HepG2 (cell line): ENCODE results near the gene CADPS2. TPM values are rescaled to one million over a fixed set of nuclear protein-coding genes. Genes with fewer than 3 reads are reported as not detected.
A peak's percentile ranks its signal among the peaks of the same experiment; 100 is the strongest.

Experiments used
- DR1 ChIP-seq: sonication (generic); formaldehyde crosslinking; IDR thresholded peaks from 2 replicates; pipeline ENCODE4 v1.8.0; 2021; ENCODE audit warnings: mild to moderate bottlenecking, missing genetic modification reagents, inconsistent platforms
- ELF4 ChIP-seq: sonication (generic); formaldehyde crosslinking; IDR thresholded peaks from 2 replicates; pipeline ENCODE4 v1.5.0; 2020; ENCODE audit warnings: missing genetic modification reagents, mild to moderate bottlenecking, moderate library complexity, borderline replicate concordance
- FOXP1 ChIP-seq, 2 experiments: fragments of 450-650 bp in 1 of 2; IDR thresholded peaks; 2 replicates each; pipeline ENCODE4 v1.6.1; 2017 to 2018; ENCODE audit warnings: antibody characterized with exemption in 1 of 2
- HIC2 ChIP-seq: sonication (generic); formaldehyde crosslinking; IDR thresholded peaks from 2 replicates; pipeline ENCODE4 v1.9.0; 2022; ENCODE audit warnings: low read depth, missing genetic modification reagents
- MTF2 ChIP-seq: sonication (generic); formaldehyde crosslinking; IDR thresholded peaks from 2 replicates; pipeline ENCODE4 v1.5.0; 2020; ENCODE audit warnings: missing genetic modification reagents, borderline replicate concordance
- MXI1 ChIP-seq: IDR thresholded peaks from 3 replicates; pipeline ENCODE4 v1.6.1; 2012; ENCODE audit warnings: low read depth, low read length, inconsistent platforms, borderline replicate concordance
- SIN3B ChIP-seq: fragments of 150-350 bp; IDR thresholded peaks from 2 replicates; pipeline ENCODE4 v1.6.1; 2014; ENCODE audit warnings: low read length
- SRY ChIP-seq: sonication (generic); formaldehyde crosslinking; IDR thresholded peaks from 2 replicates; pipeline ENCODE4 v1.8.0; 2022; ENCODE audit warnings: mild to moderate bottlenecking, missing genetic modification reagents
- ZMYM4 ChIP-seq: sonication (generic); formaldehyde crosslinking; IDR thresholded peaks from 2 replicates; pipeline ENCODE4 v1.8.1; 2023; ENCODE audit warnings: mild to moderate bottlenecking, missing genetic modification reagents
- ZNF256 ChIP-seq: sonication (generic); formaldehyde crosslinking; conservative IDR thresholded peaks from 2 replicates; pipeline ENCODE4 v1.4.0; 2020; ENCODE audit warnings: missing genetic modification reagents
- ZNF33A ChIP-seq: sonication (generic); formaldehyde crosslinking; IDR thresholded peaks from 2 replicates; pipeline ENCODE4 v1.5.1; 2020; ENCODE audit warnings: missing genetic modification reagents, mild to moderate bottlenecking, moderate library complexity, borderline replicate concordance
- ZNF572 ChIP-seq: sonication (generic); formaldehyde crosslinking; IDR thresholded peaks from 2 replicates; pipeline ENCODE4 v1.5.1; 2020; ENCODE audit warnings: mild to moderate bottlenecking, missing genetic modification reagents
- ZNF670 ChIP-seq: sonication (generic); formaldehyde crosslinking; IDR thresholded peaks from 2 replicates; pipeline ENCODE4 v1.8.0; 2022; ENCODE audit warnings: mild to moderate bottlenecking, missing genetic modification reagents, borderline replicate concordance
- ZNF780A ChIP-seq: sonication (generic); formaldehyde crosslinking; IDR thresholded peaks from 2 replicates; pipeline ENCODE4 v1.8.0; 2022; ENCODE audit warnings: mild to moderate bottlenecking, missing genetic modification reagents, moderate library complexity
- ZNF781 ChIP-seq: sonication (generic); formaldehyde crosslinking; IDR thresholded peaks from 2 replicates; pipeline ENCODE4 v1.5.1; 2020; ENCODE audit warnings: borderline replicate concordance, mild to moderate bottlenecking, missing genetic modification reagents; ENCODE audit errors: not compliant biosample characterization
- ZNF841 ChIP-seq: sonication (generic); formaldehyde crosslinking; IDR thresholded peaks from 2 replicates; pipeline ENCODE4 v1.8.1; 2023; ENCODE audit warnings: missing genetic modification reagents, borderline replicate concordance
- ZNF891 ChIP-seq: sonication (generic); formaldehyde crosslinking; IDR thresholded peaks from 2 replicates; pipeline ENCODE4 v1.5.0; 2020; ENCODE audit warnings: mild to moderate bottlenecking, missing genetic modification reagents
- polyA plus RNA-seq, 8 experiments: library from polyadenylated mRNA; depleted of rRNA in 3 of 8; stranded (reverse) in 7 of 8; unstranded in 1 of 8; fragments of >200 nt; fragmentation: Illumina TruSeq in 4 of 8; extraction: Trizol in 4 of 8; gene quantifications; 2 replicates each; pipeline versions ENCODE4 v1.2.1 to v1.2.3, GENCODE V29; 2011 to 2016; ENCODE audit warnings: low read depth in 4 of 8, missing spikeins in 1 of 8, mixed read lengths in 1 of 8; ENCODE audit not compliant: insufficient read depth in 1 of 8
- total RNA-seq, 5 experiments: library from RNA; depleted of rRNA; stranded (reverse); fragments of >200 nt; fragmentation: Illumina TruSeq; extraction: Trizol; gene quantifications; 2 replicates each; pipeline ENCODE4 v1.2.3, GENCODE V29; 2016; ENCODE audit warnings: low read depth in 1 of 5
- TF ChIP-seq, protein P1 (sequence below): sonication (generic); formaldehyde crosslinking; IDR thresholded peaks from 2 replicates; pipeline ENCODE4 v1.8.0; 2022; ENCODE audit warnings: mild to moderate bottlenecking, missing genetic modification reagents, borderline replicate concordance
- TF ChIP-seq, protein P2 (sequence below): sonication (generic); formaldehyde crosslinking; IDR thresholded peaks from 2 replicates; pipeline ENCODE4; 2020; ENCODE audit warnings: missing genetic modification reagents, mild to moderate bottlenecking, borderline replicate concordance
- TF ChIP-seq, protein P3 (sequence below): sonication (generic); formaldehyde crosslinking; IDR thresholded peaks from 2 replicates; pipeline ENCODE4 v1.5.0; 2020; ENCODE audit warnings: mild to moderate bottlenecking, missing genetic modification reagents, borderline replicate concordance
- TF ChIP-seq, protein P4 (sequence below): sonication (generic); formaldehyde crosslinking; IDR thresholded peaks from 2 replicates; pipeline ENCODE4 v1.5.1; 2020; ENCODE audit warnings: mild to moderate bottlenecking, missing genetic modification reagents, moderate library complexity

Gene CADPS2
- total and polyA plus RNA-seq, 2 of the 13 experiments (the other 11 are each of a cell fraction or from before 2014, with no cell fraction given) = 17.6 to 43.8 TPM

GRCh38 chr7:122695816-122696215, 190.4 kb downstream of the CADPS2 start (continued):
- no peak for TF ChIP-seq ZNF33A
- TF ChIP-seq, protein P1, sequence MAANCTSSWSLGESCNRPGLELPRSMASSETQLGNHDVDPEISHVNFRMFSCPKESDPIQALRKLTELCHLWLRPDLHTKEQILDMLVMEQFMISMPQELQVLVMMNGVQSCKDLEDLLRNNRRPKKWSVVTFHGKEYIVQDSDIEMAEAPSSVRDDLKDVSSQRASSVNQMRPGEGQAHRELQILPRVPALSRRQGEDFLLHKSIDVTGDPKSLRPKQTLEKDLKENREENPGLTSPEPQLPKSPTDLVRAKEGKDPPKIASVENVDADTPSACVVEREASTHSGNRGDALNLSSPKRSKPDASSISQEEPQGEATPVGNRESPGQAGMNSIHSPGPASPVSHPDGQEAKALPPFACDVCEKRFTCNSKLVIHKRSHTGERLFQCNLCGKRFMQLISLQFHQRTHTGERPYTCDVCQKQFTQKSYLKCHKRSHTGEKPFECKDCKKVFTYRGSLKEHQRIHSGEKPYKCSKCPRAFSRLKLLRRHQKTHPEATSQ (CRISPR knock-in tag) = peak; percentile 59; the same call in 1 of the 2 replicates
- no peak for TF ChIP-seq ELF4 (CRISPR knock-in tag)
- no peak for TF ChIP-seq SIN3B
- TF ChIP-seq, protein P2, sequence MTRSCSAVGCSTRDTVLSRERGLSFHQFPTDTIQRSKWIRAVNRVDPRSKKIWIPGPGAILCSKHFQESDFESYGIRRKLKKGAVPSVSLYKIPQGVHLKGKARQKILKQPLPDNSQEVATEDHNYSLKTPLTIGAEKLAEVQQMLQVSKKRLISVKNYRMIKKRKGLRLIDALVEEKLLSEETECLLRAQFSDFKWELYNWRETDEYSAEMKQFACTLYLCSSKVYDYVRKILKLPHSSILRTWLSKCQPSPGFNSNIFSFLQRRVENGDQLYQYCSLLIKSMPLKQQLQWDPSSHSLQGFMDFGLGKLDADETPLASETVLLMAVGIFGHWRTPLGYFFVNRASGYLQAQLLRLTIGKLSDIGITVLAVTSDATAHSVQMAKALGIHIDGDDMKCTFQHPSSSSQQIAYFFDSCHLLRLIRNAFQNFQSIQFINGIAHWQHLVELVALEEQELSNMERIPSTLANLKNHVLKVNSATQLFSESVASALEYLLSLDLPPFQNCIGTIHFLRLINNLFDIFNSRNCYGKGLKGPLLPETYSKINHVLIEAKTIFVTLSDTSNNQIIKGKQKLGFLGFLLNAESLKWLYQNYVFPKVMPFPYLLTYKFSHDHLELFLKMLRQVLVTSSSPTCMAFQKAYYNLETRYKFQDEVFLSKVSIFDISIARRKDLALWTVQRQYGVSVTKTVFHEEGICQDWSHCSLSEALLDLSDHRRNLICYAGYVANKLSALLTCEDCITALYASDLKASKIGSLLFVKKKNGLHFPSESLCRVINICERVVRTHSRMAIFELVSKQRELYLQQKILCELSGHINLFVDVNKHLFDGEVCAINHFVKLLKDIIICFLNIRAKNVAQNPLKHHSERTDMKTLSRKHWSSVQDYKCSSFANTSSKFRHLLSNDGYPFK (CRISPR knock-in tag) = no peak
- no peak for TF ChIP-seq SRY (CRISPR knock-in tag)
- TF ChIP-seq MTF2 (CRISPR knock-in tag) = no peak
- TF ChIP-seq, protein P3, sequence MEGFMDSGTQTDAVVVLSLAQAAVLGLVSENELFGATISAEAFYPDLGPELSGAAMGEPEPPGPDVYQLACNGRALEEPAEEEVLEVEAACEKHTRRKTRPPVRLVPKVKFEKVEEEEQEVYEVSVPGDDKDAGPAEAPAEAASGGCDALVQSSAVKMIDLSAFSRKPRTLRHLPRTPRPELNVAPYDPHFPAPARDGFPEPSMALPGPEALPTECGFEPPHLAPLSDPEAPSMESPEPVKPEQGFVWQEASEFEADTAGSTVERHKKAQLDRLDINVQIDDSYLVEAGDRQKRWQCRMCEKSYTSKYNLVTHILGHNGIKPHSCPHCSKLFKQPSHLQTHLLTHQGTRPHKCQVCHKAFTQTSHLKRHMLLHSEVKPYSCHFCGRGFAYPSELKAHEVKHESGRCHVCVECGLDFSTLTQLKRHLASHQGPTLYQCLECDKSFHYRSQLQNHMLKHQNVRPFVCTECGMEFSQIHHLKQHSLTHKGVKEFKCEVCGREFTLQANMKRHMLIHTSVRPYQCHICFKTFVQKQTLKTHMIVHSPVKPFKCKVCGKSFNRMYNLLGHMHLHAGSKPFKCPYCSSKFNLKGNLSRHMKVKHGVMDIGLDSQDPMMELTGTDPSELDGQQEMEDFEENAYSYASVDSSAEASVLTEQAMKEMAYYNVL = peak; percentile 76; the same call in 1 of the 2 replicates
- no peak for TF ChIP-seq ZNF572 (CRISPR knock-in tag)
- no peak for TF ChIP-seq ZNF891 (CRISPR knock-in tag)
- no peak for TF ChIP-seq HIC2 (CRISPR knock-in tag)
- no peak for TF ChIP-seq ZNF781 (CRISPR knock-in tag)
- peak; percentile 91 for TF ChIP-seq ZMYM4
- no peak for TF ChIP-seq ZNF841 (CRISPR knock-in tag)
- TF ChIP-seq FOXP1 (IDR thresholded peaks at IDR 0.05) = no peak
- TF ChIP-seq FOXP1 (CRISPR knock-in tag; IDR thresholded peaks at IDR 0.05) = peak; percentile 45; the same call in 1 of the 2 replicates
- no peak for TF ChIP-seq DR1
- TF ChIP-seq ZNF780A = no peak
- no peak for TF ChIP-seq MXI1
- TF ChIP-seq, protein P4, sequence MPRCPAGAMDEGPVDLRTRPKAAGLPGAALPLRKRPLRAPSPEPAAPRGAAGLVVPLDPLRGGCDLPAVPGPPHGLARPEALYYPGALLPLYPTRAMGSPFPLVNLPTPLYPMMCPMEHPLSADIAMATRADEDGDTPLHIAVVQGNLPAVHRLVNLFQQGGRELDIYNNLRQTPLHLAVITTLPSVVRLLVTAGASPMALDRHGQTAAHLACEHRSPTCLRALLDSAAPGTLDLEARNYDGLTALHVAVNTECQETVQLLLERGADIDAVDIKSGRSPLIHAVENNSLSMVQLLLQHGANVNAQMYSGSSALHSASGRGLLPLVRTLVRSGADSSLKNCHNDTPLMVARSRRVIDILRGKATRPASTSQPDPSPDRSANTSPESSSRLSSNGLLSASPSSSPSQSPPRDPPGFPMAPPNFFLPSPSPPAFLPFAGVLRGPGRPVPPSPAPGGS (CRISPR knock-in tag) = no peak
- no peak for TF ChIP-seq ZNF670 (CRISPR knock-in tag)
- no peak for TF ChIP-seq ZNF256 (CRISPR knock-in tag)
